Measurements from ENCODE around the gene TRIM33. TPM values are rescaled to one million over a fixed set of nuclear protein-coding genes. Genes with fewer than 3 reads are reported as not detected.
"Not testable (repeated sequence)": the region's sequence is repeated elsewhere in the genome, so short reads cannot be mapped to it uniquely, and the experiment has no call there.

The TRIM33 gene
- polyA plus RNA-seq, 1 donor (not counting 4 experiments of a cell fraction or from before 2014, with no cell fraction given): 26.4 TPM

DNA sequence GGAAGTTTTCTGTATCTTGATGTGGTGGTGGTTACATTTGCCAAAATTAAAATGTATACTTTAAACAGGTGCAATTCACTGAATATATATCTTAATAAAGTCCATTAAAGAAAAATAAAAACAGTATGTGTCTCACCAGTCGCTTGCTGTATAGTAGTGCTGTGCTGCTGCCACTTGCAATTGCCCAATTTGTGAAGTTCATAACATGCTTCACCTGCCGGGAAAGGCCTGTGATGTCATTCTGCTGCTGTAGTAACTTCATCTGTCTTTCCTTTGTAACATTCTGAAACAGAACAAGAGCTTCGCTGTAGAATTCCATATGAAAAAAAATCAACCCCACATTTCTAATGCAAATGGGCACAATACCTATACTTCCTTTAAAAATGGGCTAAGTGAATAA, 83.4 kb downstream of the TRIM33 start:
- Histone ChIP-seq H3K4me3 (ENCODE audit: control insufficient read depth in 2 of 3, extremely low read depth in 1 of 3, insufficient read depth in 2 of 3, low read depth in 1 of 3, low read length in 3 of 3) (no peak overlapping the region), H2AFZ (ENCODE audit: control insufficient read depth, low read length) (no peak overlapping the region), H3K27me3 (ENCODE audit: control insufficient read depth, extremely low read depth, insufficient read depth, low read length) (no peaks in the 10 kb centered on the region), H3K9me3 (ENCODE audit: control insufficient read depth, low read depth, low read length) (no peaks in the 10 kb centered on the region), H3K27ac (ENCODE audit: control insufficient read depth, insufficient read depth, low read length) (no peak overlapping the region), H3K9ac (ENCODE audit: control insufficient read depth, extremely low read depth, insufficient read depth, low read length) (no peak overlapping the region), H3K79me2 (ENCODE audit: control insufficient read depth, insufficient read depth, low read length) (no peaks in the 10 kb centered on the region), H3K36me3 (ENCODE audit: control insufficient read depth in 2 of 2, extremely low read depth in 1 of 2, insufficient read depth in 2 of 2, low read length in 2 of 2) (peaks cover 12 to 16% of the 10 kb centered on the region in 2 experiments), H3K9me1 (ENCODE audit: control insufficient read depth, extremely low read depth, insufficient read depth, low read length) (no peaks in the 10 kb centered on the region), H3K4me2 (ENCODE audit: control insufficient read depth, extremely low read depth, insufficient read depth, low read depth, low read length) (no peak overlapping the region), H3K4me1 (ENCODE audit: control insufficient read depth, extremely low read depth, insufficient read depth, low read length) (no peaks in the 10 kb centered on the region), H4K20me1 (ENCODE audit: control insufficient read depth, extremely low read depth, insufficient read depth, low read length) (no peaks in the 10 kb centered on the region)
- DNase-seq (ENCODE audit: low read depth, low spot score) (no peak), FAIRE-seq (no peak)
- dilution Hi-C loops (cut with MboI; ENCODE audit: extremely low pct_ligation_motif_present, low sequenced_read_pairs): no loop called here
- TF ChIP-seq CTCF (optimal IDR thresholded peaks at IDR 0.05 in 1 of 3, IDR thresholded peaks at IDR 0.05 in 1 of 3, conservative IDR thresholded peaks at IDR 0.05 in 1 of 3; ENCODE audit: extremely low read depth in 1 of 3, insufficient read depth in 2 of 3, low read length in 3 of 3) (no peak), EZH2 (IDR thresholded peaks at IDR 0.05; ENCODE audit: low read length) (no peak)

- no peak overlapping the region for H3K9ac ChIP-seq (ENCODE audit: control insufficient read depth, extremely low read depth, insufficient read depth, low read length)
- no peaks in the 10 kb centered on the region for H3K9me1 ChIP-seq (ENCODE audit: control insufficient read depth, extremely low read depth, insufficient read depth, low read length)
- H3K27ac ChIP-seq (ENCODE audit: control insufficient read depth, insufficient read depth, low read length): no peak overlapping the region
- FAIRE-seq (no peak), DNase-seq (ENCODE audit: low read depth, low spot score) (no peak)
- H3K4me2 ChIP-seq (ENCODE audit: control insufficient read depth, extremely low read depth, insufficient read depth, low read depth, low read length): no peak overlapping the region
- dilution Hi-C loops (cut with MboI; ENCODE audit: extremely low pct_ligation_motif_present, low sequenced_read_pairs): no loop called here
- H3K36me3 ChIP-seq (ENCODE audit: control insufficient read depth in 2 of 2, extremely low read depth in 1 of 2, insufficient read depth in 2 of 2, low read length in 2 of 2): peaks cover 25% of the 10 kb centered on the region in 2 experiments
- no peak overlapping the region for H3K4me3 ChIP-seq (ENCODE audit: control insufficient read depth in 2 of 3, extremely low read depth in 1 of 3, insufficient read depth in 2 of 3, low read depth in 1 of 3, low read length in 3 of 3)
- H4K20me1 ChIP-seq (ENCODE audit: control insufficient read depth, extremely low read depth, insufficient read depth, low read length): no peaks in the 10 kb centered on the region
- H2AFZ ChIP-seq (ENCODE audit: control insufficient read depth, low read length): no peak overlapping the region
- no peaks in the 10 kb centered on the region for H3K27me3 ChIP-seq (ENCODE audit: control insufficient read depth, extremely low read depth, insufficient read depth, low read length)
- no peak for TF ChIP-seq EZH2 (IDR thresholded peaks at IDR 0.05; ENCODE audit: low read length)
- TF ChIP-seq CTCF (optimal IDR thresholded peaks at IDR 0.05 in 1 of 3, IDR thresholded peaks at IDR 0.05 in 1 of 3, conservative IDR thresholded peaks at IDR 0.05 in 1 of 3; ENCODE audit: extremely low read depth in 1 of 3, insufficient read depth in 2 of 3, low read length in 3 of 3): no peak
- no peaks in the 10 kb centered on the region for H3K79me2 ChIP-seq (ENCODE audit: control insufficient read depth, insufficient read depth, low read length)
- no peaks in the 10 kb centered on the region for H3K4me1 ChIP-seq (ENCODE audit: control insufficient read depth, extremely low read depth, insufficient read depth, low read length)
- no peaks in the 10 kb centered on the region for H3K9me3 ChIP-seq (ENCODE audit: control insufficient read depth, low read depth, low read length)
These were observed 87.5 kb downstream of the TRIM33 start for GRCh38 chr1:114423455-114423854.

GRCh38 chr1:114418948-114419347, 92.1 kb downstream of the TRIM33 start:
- peaks cover 13 to 15% of the 10 kb centered on the region in 2 experiments for H3K36me3 ChIP-seq (ENCODE audit: control insufficient read depth in 2 of 2, extremely low read depth in 1 of 2, insufficient read depth in 2 of 2, low read length in 2 of 2)
- H3K79me2 ChIP-seq (ENCODE audit: control insufficient read depth, insufficient read depth, low read length); H3K4me1 ChIP-seq (ENCODE audit: control insufficient read depth, extremely low read depth, insufficient read depth, low read length); H2AFZ ChIP-seq (ENCODE audit: control insufficient read depth, low read length); H3K27me3 ChIP-seq (ENCODE audit: control insufficient read depth, extremely low read depth, insufficient read depth, low read length); DNase-seq (ENCODE audit: low read depth, low spot score); H4K20me1 ChIP-seq (ENCODE audit: control insufficient read depth, extremely low read depth, insufficient read depth, low read length); H3K27ac ChIP-seq (ENCODE audit: control insufficient read depth, insufficient read depth, low read length); FAIRE-seq; dilution Hi-C loops (cut with MboI; ENCODE audit: extremely low pct_ligation_motif_present, low sequenced_read_pairs); H3K9me1 ChIP-seq (ENCODE audit: control insufficient read depth, extremely low read depth, insufficient read depth, low read length); H3K9ac ChIP-seq (ENCODE audit: control insufficient read depth, extremely low read depth, insufficient read depth, low read length); H3K4me3 ChIP-seq (ENCODE audit: control insufficient read depth in 2 of 3, extremely low read depth in 1 of 3, insufficient read depth in 2 of 3, low read depth in 1 of 3, low read length in 3 of 3); H3K4me2 ChIP-seq (ENCODE audit: control insufficient read depth, extremely low read depth, insufficient read depth, low read depth, low read length); H3K9me3 ChIP-seq (ENCODE audit: control insufficient read depth, low read depth, low read length): not testable (repeated sequence)
